Mononuclear cell (primary cell): ENCODE measurements around the gene RANBP10. TPM values are rescaled to one million over a fixed set of nuclear protein-coding genes. Genes with fewer than 3 reads are reported as not detected.

Experiments
- H3K27me3 ChIP-seq: 2 replicates; pipeline ENCODE4 v1.6.0; 2011; ENCODE audit warnings: low read length, control low read depth; ENCODE audit not compliant: insufficient read depth
- H3K4me1 ChIP-seq: 2 replicates; pipeline ENCODE4 v1.5.1; 2011; ENCODE audit warnings: mild to moderate bottlenecking, low read length, control low read depth; ENCODE audit not compliant: insufficient read depth
- H3K4me3 ChIP-seq: 2 replicates; pipeline ENCODE4 v1.5.1; 2011; ENCODE audit warnings: mild to moderate bottlenecking, low read length, moderate library complexity
- H3K9me3 ChIP-seq: 2 replicates; pipeline ENCODE4 v1.5.1; 2011; ENCODE audit warnings: low read depth, mild to moderate bottlenecking, control low read depth, low read length
- total RNA-seq: library from RNA; depleted of rRNA; stranded (reverse); fragments of >200 nt; gene quantifications from one replicate; pipeline ENCODE4 v1.2.3, GENCODE V29; 2012

Gene RANBP10
- total RNA-seq, 1 donor = 8.5 TPM

DNA sequence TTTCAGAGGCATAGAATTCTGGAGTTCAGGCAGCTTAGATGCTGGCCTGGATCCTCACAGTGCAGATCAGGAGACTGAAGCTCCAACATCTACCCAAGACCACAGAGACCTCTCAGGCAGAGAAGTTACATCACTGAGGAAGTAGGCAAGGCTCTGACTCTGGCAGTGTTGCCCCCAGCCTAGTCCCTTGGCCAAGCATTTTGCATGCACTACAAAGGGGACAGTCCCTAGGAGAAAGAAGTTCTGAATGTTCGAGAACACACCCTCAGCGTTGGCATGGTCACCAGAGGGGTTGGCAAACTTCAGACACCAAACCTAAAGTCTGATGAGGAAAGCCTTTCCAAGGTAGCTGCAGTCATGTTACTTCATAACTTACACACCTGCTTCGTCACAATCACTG, 2.5 kb downstream of the RANBP10 start:
- Histone ChIP-seq H3K4me3 (no peak overlapping the region), H3K27me3 (no peaks in the 10 kb centered on the region), H3K9me3 (no peaks in the 10 kb centered on the region), H3K4me1 (peaks cover 66% of the 10 kb centered on the region)

DNA sequence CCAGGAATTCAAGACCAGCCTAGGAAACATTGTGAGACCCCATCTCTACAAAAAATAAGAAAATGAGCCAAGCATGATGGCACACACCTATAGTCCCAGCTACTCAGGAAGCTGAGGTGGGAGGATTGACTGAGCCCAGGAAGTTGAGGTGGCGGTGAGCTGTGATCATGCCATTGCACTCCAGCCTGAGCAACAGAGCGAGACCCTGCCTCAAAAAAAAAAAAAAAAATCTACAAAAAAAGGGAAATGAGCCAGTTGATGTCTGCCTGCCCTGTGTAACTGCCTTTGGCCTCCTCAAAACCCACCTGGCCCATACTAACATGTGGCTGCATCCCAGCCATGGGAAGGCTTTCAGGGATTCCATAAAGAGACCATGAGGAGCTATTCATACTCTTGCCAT, 4.5 kb downstream of the RANBP10 start:
- Histone ChIP-seq H3K27me3 (no peaks in the 10 kb centered on the region), H3K9me3 (no peaks in the 10 kb centered on the region), H3K4me3 (no peak overlapping the region), H3K4me1 (peaks cover 59% of the 10 kb centered on the region)

DNA sequence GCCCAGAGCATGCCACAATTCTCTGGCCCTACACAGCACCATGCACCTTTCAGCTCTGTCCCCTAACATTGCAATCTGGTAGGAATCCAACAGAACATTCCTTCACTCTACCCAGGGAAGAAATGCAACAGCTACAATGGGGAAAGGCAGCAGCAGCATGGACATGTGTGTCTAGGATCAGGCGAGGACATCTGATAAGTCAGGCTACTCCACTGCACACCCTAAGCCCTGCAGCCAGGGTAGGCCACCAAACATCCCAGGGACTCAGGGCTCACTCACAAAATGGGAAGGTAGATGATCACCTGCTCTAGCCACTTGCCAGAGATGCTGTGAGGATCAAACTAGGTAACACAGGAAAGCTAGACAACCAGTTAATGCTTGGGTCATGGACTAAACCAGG, 5.1 kb downstream of the RANBP10 start:
- H3K27me3 ChIP-seq = no peaks in the 10 kb centered on the region
- H3K9me3 ChIP-seq = no peaks in the 10 kb centered on the region
- H3K4me1 ChIP-seq = peaks cover 58% of the 10 kb centered on the region
- no peak overlapping the region for H3K4me3 ChIP-seq

DNA sequence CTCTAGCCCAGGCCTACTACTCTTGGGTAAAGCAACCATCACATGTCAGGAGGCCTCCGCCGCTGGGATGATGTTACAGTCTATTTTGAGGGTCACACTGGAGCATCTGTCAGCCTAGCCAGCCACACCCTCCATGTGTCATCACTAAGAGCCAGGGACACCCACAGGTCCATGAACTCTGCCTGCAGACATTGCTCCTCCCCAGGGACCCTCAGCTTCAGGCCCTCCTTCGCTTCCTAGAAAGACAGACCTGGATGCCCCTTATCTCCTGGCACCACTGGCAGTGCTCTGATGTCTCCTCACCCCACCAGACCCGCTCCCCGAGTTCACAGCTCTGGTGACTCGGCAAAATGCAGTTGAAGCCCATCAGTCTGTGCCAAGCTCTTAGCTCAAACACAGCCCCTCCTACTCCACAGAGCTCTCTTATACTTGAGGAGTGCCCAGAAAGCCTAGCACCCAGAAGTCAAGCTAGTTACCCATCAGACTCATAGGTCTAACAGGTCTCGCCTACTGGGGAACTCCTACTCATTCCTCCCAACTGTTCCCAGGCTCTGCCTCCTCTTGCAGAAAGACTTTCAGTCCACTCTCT, 5.9 kb downstream of the RANBP10 start:
- Histone ChIP-seq H3K9me3 (no peaks in the 10 kb centered on the region), H3K4me1 (peaks cover 51% of the 10 kb centered on the region), H3K4me3 (no peak overlapping the region), H3K27me3 (no peaks in the 10 kb centered on the region)

DNA sequence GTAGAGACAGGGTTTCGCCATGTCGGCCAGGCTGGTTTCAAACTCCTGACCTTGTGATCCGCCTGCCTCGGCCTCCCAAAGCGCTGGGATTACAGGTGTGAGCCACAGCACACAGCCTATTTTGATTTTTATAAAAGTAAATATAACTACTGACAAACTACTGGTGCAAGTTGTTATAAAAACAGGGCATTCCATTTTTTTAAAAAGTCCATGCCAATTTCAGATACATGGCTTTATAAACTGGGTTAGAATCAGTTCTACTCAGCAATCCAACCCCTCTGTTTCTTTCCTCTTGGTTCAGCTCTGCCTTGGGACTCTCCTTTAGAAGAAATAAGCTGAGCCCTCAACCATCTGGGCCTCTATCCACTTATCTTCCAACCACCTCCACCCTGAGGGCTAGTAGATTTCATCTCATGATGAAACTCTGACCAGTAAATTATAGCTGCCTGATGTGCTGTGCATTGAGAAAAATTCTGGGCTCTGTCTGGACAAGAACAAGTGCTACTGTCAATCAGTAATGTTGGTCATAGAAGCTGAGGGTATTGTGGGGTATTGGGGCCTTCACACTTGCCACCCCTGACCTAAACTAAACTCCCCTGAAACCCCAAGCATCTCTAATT, 10.2 kb downstream of the RANBP10 start:
- no peaks in the 10 kb centered on the region for H3K27me3 ChIP-seq
- H3K4me1 ChIP-seq = peaks cover 11% of the 10 kb centered on the region

DNA sequence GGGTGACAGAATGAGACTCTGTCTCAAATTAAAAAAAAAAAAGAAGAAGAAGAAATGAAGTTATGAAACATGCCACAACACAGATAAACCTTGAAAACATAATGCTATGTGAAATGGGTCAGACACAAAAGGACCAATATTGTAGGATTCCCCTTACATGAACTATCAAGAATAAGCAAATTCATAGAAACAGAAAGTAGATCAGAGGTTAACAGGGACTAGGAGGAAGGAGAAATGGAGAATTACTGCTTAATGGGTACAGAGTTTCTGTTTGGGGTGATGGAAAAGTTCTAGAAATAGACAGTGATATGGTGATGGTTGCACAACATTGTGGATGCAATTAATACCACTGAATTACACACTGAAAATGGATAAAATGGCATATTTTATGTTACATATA, 16.3 kb downstream of the RANBP10 start:
- Histone ChIP-seq H3K4me3 (no peak overlapping the region), H3K4me1 (peaks cover 7% of the 10 kb centered on the region), H3K9me3 (no peaks in the 10 kb centered on the region), H3K27me3 (no peaks in the 10 kb centered on the region)

More for the DNA sequence above, 10.2 kb downstream of the RANBP10 start:
- Histone ChIP-seq H3K4me3 (no peak overlapping the region), H3K9me3 (no peaks in the 10 kb centered on the region)

DNA sequence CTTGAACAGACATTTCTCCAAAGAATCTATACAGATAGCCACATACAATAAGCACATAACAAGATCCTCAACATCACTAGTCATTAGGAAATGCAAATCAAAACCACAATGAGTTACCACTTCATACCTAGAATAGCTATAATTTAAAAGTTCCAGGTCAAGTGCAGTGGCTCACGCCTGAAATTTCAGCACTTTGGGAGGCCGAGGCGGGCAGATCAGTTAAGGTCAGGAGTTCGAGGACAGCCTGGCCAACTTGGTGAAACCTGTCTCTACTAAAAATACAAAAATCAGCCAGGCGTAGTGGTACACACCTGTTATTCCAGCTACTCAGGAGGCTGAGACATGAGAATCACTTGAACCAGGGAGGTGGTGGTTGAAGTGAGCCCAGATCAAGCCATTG, 19.9 kb downstream of the RANBP10 start:
- H3K4me3 ChIP-seq = no peak overlapping the region
- H3K27me3 ChIP-seq = no peaks in the 10 kb centered on the region
- H3K9me3 ChIP-seq = no peaks in the 10 kb centered on the region

DNA sequence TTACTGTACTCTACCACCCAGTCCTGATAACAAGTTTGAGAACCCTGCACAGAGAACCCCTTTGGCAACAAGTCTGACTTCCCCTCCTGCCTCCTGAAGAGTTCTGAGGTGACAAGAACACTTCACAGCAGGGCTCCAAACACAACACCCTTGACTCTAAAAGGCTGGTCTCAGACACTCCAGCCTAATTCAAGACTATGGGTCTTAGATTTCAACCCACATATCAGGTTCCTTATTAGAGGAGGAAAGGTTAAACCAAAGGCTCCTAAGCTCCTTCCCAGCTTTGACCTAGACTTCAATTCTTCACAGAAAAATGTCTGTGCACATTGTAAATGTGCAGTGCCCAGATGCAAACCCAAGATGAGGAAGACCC, 23.0 kb downstream of the RANBP10 start:
- Histone ChIP-seq H3K9me3 (no peaks in the 10 kb centered on the region), H3K4me1 (peaks cover 14% of the 10 kb centered on the region), H3K4me3 (no peak overlapping the region), H3K27me3 (no peaks in the 10 kb centered on the region)

More for the DNA sequence above, 19.9 kb downstream of the RANBP10 start:
- peaks cover 11% of the 10 kb centered on the region for H3K4me1 ChIP-seq

- H3K9me3 ChIP-seq = no peaks in the 10 kb centered on the region
- peaks cover 14% of the 10 kb centered on the region for H3K4me1 ChIP-seq
- no peak overlapping the region for H3K4me3 ChIP-seq
Measured at GRCh38 chr16:67782567-67783352, 23.6 kb downstream of the RANBP10 start.

DNA sequence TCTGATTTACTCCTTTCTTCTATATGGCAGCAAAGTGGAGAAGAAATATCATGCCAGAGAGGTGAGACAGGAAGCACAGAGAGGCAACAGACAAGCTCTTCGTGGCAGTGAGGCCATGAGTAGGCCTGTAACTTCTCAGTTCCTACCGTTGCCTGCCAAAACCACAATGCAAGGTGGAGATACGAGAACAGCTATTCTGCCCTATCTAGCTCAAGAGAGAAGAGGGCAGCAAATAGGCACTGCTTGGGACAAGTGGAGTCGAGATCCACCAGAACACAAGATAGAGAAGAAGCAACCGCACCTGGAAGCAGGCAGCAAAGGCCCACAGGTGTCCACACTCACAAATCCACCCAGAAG, 24.8 kb downstream of the RANBP10 start:
- no peaks in the 10 kb centered on the region for H3K27me3 ChIP-seq
- peaks cover 14% of the 10 kb centered on the region for H3K4me1 ChIP-seq
- H3K4me3 ChIP-seq = no peak overlapping the region
- H3K9me3 ChIP-seq = no peaks in the 10 kb centered on the region

More at GRCh38 chr16:67782567-67783352, 23.6 kb downstream of the RANBP10 start:
- H3K27me3 ChIP-seq = no peaks in the 10 kb centered on the region

DNA sequence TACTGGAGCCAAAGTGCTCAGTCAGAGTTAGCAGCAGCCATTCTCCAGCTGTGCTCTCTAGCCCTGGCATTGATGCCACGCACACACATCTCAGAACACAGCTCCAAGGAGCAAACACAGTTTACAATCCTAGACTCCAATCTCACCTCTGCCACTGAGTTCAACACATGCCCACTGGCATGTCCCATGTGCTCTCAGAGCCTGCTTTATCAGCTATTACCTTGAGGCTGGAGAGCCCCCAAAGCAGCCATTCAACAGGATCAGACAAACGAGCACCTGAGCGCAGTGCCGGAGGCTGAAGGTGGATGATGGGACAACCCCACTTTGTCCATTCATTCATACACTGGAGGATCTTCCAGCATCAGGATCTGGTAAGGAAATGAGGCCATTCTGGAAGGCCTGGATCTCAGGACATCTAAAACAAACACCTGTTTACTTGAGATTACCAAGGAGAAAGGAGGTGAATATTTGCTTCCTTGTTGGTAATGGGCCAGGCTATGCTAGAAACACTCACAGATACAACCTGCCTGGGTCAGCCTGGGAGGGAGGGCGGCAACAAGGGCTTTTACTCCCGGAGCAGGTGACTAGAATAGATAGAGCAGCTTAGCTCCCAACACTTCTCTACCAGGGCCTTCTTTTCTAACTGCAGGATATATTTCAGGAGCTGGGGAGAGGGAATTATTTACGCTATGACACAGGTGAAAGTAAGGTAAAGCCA, 25.4 kb downstream of the RANBP10 start:
- peaks cover 14% of the 10 kb centered on the region for H3K4me1 ChIP-seq
- no peaks in the 10 kb centered on the region for H3K27me3 ChIP-seq
- no peaks in the 10 kb centered on the region for H3K9me3 ChIP-seq
- no peak overlapping the region for H3K4me3 ChIP-seq

DNA sequence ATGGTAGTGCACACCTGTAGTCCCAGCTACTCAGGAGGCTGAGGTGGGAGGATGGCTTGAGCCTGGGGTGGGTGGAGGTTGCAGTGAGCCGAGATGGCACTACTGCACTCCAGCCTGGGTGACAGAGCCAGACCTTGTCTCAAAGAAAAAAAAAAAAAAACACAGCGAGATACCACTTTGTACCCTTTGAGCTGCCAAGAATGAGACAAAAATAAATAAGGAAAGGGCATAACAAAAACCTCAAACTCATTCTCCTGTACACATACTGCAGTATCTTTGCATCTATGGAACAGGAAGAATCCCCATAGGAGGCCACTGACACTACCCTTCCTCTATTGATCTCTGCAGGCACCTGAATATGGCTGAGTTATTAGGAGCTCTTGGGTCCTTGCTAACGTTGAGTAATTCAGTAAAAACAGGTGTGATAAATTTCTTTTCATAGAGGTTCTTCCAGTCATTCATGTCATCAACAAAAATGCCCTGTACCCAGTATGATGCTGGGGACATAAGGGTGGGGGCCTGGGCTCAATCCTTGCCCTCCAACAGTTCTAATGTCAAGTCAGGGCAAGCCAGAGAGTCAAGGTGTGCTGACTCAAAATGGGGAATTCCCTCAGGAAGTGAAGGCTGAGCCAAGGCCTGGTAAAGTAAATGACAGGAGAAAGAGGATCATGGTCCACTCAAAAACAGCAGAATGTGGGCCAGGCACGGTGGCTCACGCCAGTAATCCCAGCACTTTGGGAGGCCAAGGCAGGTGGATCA, 26.9 kb downstream of the RANBP10 start:
- Histone ChIP-seq H3K4me1 (peaks cover 14% of the 10 kb centered on the region), H3K27me3 (no peaks in the 10 kb centered on the region), H3K4me3 (no peak overlapping the region), H3K9me3 (no peaks in the 10 kb centered on the region)

GRCh38 chr16:67775273-67775672, 31.1 kb downstream of the RANBP10 start:
- no peaks in the 10 kb centered on the region for H3K4me1 ChIP-seq

DNA sequence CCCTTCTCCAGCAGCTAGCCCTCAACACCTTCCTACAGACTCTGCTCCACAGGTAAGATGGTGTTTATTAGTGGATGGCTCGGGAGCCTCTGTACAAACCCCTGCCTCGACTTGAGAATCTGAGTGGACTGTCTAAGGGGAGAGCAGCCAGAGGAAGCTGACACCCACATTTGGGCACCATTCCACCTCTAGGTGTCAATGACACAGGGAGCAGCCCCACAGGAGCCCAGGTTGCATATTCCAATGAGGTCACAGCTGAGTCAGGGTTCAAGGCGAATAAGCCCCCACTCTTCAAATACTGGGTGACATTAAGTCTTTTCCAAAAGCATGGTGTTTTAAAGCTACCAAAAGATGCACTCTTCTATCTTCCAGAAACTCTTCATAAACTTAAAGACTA, 31.9 kb downstream of the RANBP10 start:
- Histone ChIP-seq H3K9me3 (no peaks in the 10 kb centered on the region), H3K4me3 (no peak overlapping the region), H3K4me1 (no peaks in the 10 kb centered on the region), H3K27me3 (no peaks in the 10 kb centered on the region)

More at GRCh38 chr16:67775273-67775672, 31.1 kb downstream of the RANBP10 start:
- Histone ChIP-seq H3K27me3 (no peaks in the 10 kb centered on the region), H3K9me3 (no peaks in the 10 kb centered on the region), H3K4me3 (no peak overlapping the region)
